HG02678 (cell line): ENCODE data around the gene MOSMO.

ENCODE experiments used
- ATAC-seq: cut with Tn5 transposase; IDR thresholded peaks from one replicate; pipeline ENCODE4 v1.9.1; 2021; ENCODE audit warnings: mild to moderate bottlenecking, moderate library complexity; ENCODE audit not compliant: unreplicated experiment

Gene MOSMO

GRCh38 chr16:22007509-22008214 lies at the start of gene MOSMO:
MOSMO (plus strand) TSS chr16:22008111; CDS start chr16:22008302, 191 bp downstream.
- peak; percentile 76 for ATAC-seq

DNA sequence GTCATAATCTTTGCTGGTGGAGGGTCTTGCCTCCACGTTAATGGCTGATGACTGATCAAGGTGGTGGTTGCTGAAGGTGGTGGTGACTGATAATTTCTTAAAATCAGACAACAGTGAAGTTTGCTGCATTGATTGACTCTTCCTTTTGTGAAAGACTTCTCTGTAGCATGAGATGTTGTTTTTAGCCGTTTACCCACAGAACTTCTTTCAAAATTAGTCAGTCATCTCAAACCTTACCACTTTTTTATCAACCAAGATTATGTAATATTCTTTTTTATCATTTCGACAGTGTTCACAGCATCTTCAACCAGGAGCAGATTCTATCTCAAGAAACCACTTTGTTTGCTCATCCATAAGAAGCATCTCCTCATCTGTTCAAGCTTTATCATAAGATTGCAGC lies 48.9 kb upstream of the MOSMO start:
- ATAC-seq, result no peak

- no peak for ATAC-seq
These were observed 45.4 kb upstream of the MOSMO start for GRCh38 chr16:21962475-21962874.

- no peak for ATAC-seq
These were observed 44.0 kb upstream of the MOSMO start for GRCh38 chr16:21963887-21964286.

DNA sequence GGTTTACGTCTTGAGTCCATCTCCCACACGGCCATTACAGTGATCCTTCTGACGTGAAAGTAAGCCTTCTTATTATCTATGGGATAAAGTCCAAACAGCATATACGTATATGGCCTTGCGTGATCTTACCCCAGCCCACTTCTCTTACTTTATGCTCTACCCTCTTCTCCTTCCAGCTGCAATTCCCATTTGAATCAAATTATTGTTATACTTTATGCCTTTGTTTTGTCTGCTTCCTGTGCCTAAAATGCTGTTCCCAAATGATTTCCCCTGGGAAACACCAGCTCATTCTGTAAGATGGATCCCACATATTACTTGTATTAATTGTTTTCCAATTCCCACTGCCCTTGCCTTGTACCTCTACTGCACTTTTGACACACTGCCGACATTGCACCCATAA lies 43.6 kb upstream of the MOSMO start:
- ATAC-seq, result no peak

GRCh38 chr16:21971856-21972255 lies 36.1 kb upstream of the MOSMO start:
- ATAC-seq, result no peak

GRCh38 chr16:21973945-21974344 lies 34.0 kb upstream of the MOSMO start:
- ATAC-seq, result no peak

DNA sequence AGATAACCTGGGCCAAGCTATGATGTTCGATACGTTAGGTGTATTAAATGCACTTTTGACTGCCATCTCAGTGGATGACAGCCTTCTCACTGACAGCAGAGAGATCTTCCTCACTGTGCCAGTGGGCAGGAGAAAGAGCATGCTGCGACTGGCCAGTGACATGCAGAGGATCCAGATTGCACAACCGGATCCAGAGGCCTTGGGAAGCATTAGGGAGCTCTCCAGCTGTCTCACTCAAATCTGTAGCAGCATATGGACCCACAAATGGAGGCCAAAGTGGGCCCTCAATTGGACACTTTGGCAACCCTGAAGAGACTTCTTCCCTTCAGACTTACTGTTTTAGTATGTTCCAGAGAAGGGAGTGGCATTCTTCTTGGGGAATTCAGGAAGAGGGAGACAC lies 27.9 kb upstream of the MOSMO start:
- ATAC-seq, result no peak

GRCh38 chr16:21982108-21982507 lies 25.8 kb upstream of the MOSMO start:
- no peak for ATAC-seq

GRCh38 chr16:21984062-21984461 lies 23.8 kb upstream of the MOSMO start:
- ATAC-seq, result no peak

- ATAC-seq, result no peak
These were observed 22.4 kb upstream of the MOSMO start for GRCh38 chr16:21985524-21985923.

DNA sequence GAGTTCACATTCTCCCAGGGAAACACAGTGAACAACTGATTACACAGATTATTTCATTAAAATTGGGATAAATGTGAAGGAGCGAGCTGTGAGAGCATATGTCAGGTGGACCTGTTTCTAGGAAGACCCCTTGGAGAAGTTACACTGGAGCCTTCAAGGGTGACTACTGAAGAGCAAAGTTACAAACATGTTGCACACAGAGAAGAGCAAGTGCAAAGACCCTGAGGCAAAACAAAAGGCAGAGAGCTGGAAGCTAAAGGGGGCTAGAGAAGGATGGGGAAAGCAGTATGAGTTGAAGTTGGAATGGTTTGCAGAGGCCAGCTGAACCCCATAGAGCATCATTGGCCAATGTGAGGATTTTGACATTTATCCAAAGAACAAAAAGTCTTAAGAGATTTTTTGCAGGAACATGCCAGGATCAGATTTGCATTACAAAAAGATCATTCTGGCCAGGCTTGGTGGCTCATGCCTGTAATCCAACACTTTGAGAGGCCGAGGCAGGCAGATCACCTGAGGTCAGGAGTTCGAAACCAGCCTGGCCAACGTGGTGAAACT lies 21.1 kb upstream of the MOSMO start:
- no peak for ATAC-seq

DNA sequence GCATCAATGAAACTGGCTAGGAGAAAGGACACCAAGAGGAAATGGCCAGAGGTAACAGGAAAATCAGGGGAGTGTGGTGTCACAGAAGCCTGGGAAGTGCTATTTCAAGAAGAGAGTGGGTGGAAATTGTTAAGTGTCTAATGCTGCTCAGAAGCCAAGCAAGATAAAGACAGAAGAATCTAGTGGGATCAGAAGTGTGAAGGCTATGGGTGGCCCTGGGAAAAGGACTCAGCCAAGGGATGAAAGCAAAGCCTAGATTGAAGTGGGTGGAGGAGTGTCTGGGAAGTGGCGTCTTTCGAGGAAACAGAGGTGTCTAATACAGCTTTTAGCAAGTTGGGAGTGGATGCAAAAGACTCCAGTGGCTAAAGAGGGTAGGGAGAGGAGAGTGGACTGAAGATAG lies 20.4 kb upstream of the MOSMO start:
- ATAC-seq, result no peak

GRCh38 chr16:21989133-21989532 lies 18.8 kb upstream of the MOSMO start:
- no peak for ATAC-seq

GRCh38 chr16:21989751-21990150 lies 18.2 kb upstream of the MOSMO start:
- no peak for ATAC-seq

DNA sequence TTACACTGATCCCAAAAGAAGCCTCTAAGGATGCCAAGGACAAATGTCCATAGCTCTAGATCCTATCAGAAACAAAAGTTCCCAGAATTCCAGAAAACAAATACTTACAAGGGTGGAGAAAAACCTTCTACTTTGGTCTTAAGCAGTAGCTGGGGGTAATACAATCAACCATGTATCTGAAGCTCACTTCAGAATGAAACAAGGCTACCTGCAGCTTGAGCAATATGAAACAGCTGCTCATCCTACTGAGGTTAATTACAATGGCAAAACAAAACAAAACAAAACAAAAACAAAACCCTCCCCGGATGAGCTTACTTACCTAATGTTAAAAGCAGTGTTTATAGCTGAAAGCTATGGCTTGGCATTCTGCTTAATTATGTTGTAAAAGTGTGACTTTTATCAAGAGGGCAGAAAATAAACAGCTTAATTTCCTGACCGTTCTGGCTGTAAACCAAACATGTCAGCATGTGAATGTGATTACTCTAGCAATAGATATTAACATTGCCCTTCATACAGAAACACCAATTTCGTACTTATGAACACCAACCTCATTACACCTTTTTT lies 17.4 kb upstream of the MOSMO start:
- ATAC-seq, result no peak

GRCh38 chr16:21991621-21992020 lies 16.3 kb upstream of the MOSMO start:
- no peak for ATAC-seq

GRCh38 chr16:21994856-21995465 lies 12.9 kb upstream of the MOSMO start:
- no peak for ATAC-seq

- ATAC-seq, result no peak
These were observed 10.8 kb upstream of the MOSMO start for GRCh38 chr16:21996923-21997696.

DNA sequence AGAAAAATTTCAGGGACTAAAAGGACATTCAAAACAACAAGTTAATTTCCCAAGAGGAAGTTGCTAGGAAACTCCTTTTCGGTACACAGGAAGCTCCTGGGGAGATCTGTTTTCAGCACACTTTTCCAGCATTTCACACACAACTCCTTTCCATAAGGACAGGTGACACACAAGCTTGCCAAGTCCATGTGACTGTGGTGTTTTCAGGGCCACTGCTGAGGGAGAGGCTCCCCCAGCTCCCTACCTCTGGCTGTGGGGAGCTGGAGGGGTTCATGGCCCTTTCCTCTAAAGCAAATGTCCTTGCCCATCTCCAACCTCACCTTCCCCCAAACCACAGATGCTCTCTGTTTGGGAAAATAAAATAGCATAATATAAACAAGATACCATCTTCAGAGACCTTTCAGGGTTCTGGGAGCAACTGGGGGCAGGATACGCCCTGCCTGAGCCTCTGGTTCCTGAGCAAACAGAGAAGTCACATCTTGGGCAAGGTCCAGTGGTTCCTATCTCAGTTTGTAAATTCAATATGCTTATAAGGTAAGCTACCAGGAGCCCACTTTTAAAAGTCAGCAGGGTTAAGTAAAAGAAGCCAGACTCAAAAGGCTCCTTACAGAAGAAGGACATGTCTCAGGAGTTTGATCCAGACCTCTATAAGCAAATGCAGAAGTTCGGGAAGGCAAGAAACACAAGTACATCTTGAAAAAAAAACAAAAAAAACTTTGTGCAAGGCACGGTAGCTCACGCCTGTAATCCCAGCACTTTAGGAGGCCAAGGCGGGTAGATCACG lies 10.0 kb upstream of the MOSMO start:
- ATAC-seq, result no peak

DNA sequence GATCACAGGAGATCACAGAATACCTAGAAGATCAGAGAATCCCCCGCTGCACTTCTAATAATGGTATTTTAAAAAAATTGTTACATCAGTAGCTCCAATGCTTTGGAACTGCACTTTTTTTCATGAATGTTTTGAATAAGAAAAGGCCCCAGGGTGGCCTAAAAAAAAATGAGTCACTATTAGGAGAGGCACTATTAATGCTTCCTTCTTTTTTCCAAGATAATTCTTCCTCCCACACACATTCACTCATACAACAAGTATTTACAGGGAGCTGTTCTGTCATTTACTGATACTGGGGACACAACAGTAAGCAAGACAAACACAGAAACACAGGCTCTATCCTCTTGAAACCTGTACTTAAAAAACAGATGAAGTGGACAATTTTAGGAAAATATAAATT lies 6.3 kb upstream of the MOSMO start:
- ATAC-seq, result no peak
